OCI-LY3 (cell line): ENCODE measurements around the gene SMPDL3A.

Experiments used
- H2AFZ ChIP-seq: fragments of 200-600, 300-600 bp; shearing (Covaris generic); 2 replicates; pipeline ENCODE4 v1.6.0; 2014; ENCODE audit warnings: antibody characterized with exemption, low read depth, low read length
- H3K27ac ChIP-seq: fragments of 200-600, 300-600 bp; sonication (generic); 2 replicates; pipeline ENCODE4 v1.5.1; 2014; ENCODE audit warnings: mild to moderate bottlenecking, low read length, moderate library complexity, mixed read lengths
- H3K27me3 ChIP-seq: fragments of 200-600, 300-600 bp; sonication (generic); 2 replicates; pipeline ENCODE4 v1.6.1; 2014; ENCODE audit warnings: low read depth, low read length, mixed read lengths
- H3K36me3 ChIP-seq: fragments of 200-600, 300-600 bp; sonication (generic); replicated peaks from 2 replicates; pipeline ENCODE3; 2014; ENCODE audit warnings: low read depth, low read length, mixed read lengths
- H3K4me1 ChIP-seq: fragments of 300-600, 200-600 bp; sonication (generic); 2 replicates; pipeline ENCODE4 v1.6.1; 2014; ENCODE audit warnings: low read length, mixed read lengths
- H3K4me2 ChIP-seq: fragments of 200-600, 300-600 bp; sonication (generic); 2 replicates; pipeline ENCODE4 v1.6.1; 2014; ENCODE audit warnings: low read length, mixed read lengths
- H3K4me3 ChIP-seq: fragments of 300-600, 200-600 bp; sonication (generic); 2 replicates; pipeline ENCODE4 v1.5.1; 2014; ENCODE audit warnings: antibody characterized with exemption, mild to moderate bottlenecking, low read length, moderate library complexity
- H3K79me2 ChIP-seq: fragments of 300-600, 200-600 bp; shearing (Covaris generic); 2 replicates; pipeline ENCODE4 v1.6.1; 2014; ENCODE audit warnings: mild to moderate bottlenecking, low read length, mixed read lengths
- H3K9ac ChIP-seq: fragments of 300-600, 200-600 bp; shearing (Covaris generic); 2 replicates; pipeline ENCODE4 v1.6.0; 2014; ENCODE audit warnings: mild to moderate bottlenecking, low read length, moderate library complexity
- H3K9me3 ChIP-seq: fragments of 200-600, 300-600 bp; shearing (Covaris generic); 2 replicates; pipeline ENCODE4 v1.6.1; 2014; ENCODE audit warnings: low read length, mixed read lengths; ENCODE audit not compliant: insufficient read depth
- H4K20me1 ChIP-seq: fragments of 200-600, 300-600 bp; sonication (generic); 2 replicates; pipeline ENCODE4 v1.6.1; 2016; ENCODE audit warnings: low read length, mixed read lengths; ENCODE audit not compliant: insufficient read depth
- CTCF ChIP-seq: fragments of 200-600, 300-600 bp; sonication (generic); IDR thresholded peaks from 2 replicates; pipeline ENCODE4 v1.5.1; 2014; ENCODE audit warnings: antibody characterized with exemption, low read length, low read depth
- EZH2phosphoT487 ChIP-seq: fragments of 200-600 bp; shearing (Covaris generic); IDR thresholded peaks from 2 replicates; pipeline ENCODE4 v1.6.1; 2018; ENCODE audit warnings: antibody characterized with exemption, mixed run types, low read depth

Gene SMPDL3A

GRCh38 chr6:122817358-122817757, 28.3 kb downstream of the SMPDL3A start:
- no peak overlapping the region for H3K4me2 ChIP-seq
- no peak overlapping the region for H3K4me3 ChIP-seq
- no peak overlapping the region for H3K27ac ChIP-seq
- no peak overlapping the region for H2AFZ ChIP-seq
- no peaks in the 10 kb centered on the region for H4K20me1 ChIP-seq
- H3K79me2 ChIP-seq = no peaks in the 10 kb centered on the region
- H3K9ac ChIP-seq = no peak overlapping the region
- H3K4me1 ChIP-seq = no peaks in the 10 kb centered on the region
- H3K36me3 ChIP-seq = no peaks in the 10 kb centered on the region
- H3K9me3 ChIP-seq = no peaks in the 10 kb centered on the region
- no peak for TF ChIP-seq EZH2phosphoT487
- no peak for TF ChIP-seq CTCF
- no peaks in the 10 kb centered on the region for H3K27me3 ChIP-seq

GRCh38 chr6:122817766-122818165, 28.7 kb downstream of the SMPDL3A start:
- H3K4me2 ChIP-seq = no peak overlapping the region
- H3K27me3 ChIP-seq = no peaks in the 10 kb centered on the region
- no peak for TF ChIP-seq EZH2phosphoT487
- no peak for TF ChIP-seq CTCF
- no peaks in the 10 kb centered on the region for H3K79me2 ChIP-seq
- no peak overlapping the region for H3K27ac ChIP-seq
- H3K9ac ChIP-seq = no peak overlapping the region
- H2AFZ ChIP-seq = no peak overlapping the region
- H4K20me1 ChIP-seq = no peaks in the 10 kb centered on the region
- no peak overlapping the region for H3K4me3 ChIP-seq
- H3K9me3 ChIP-seq = no peaks in the 10 kb centered on the region
- H3K4me1 ChIP-seq = no peaks in the 10 kb centered on the region
- H3K36me3 ChIP-seq = no peaks in the 10 kb centered on the region

GRCh38 chr6:122818866-122819265, 29.8 kb downstream of the SMPDL3A start:
- TF ChIP-seq CTCF = no peak
- Histone ChIP-seq H3K4me2 (no peak overlapping the region), H3K4me1 (no peaks in the 10 kb centered on the region), H3K27ac (no peak overlapping the region), H2AFZ (no peak overlapping the region), H3K9me3 (no peaks in the 10 kb centered on the region), H3K27me3 (no peaks in the 10 kb centered on the region), H4K20me1 (no peaks in the 10 kb centered on the region), H3K9ac (no peak overlapping the region), H3K4me3 (no peak overlapping the region), H3K79me2 (no peaks in the 10 kb centered on the region), H3K36me3 (no peaks in the 10 kb centered on the region)

GRCh38 chr6:122821095-122821494, 32.0 kb downstream of the SMPDL3A start:
- Histone ChIP-seq H3K4me1 (no peaks in the 10 kb centered on the region), H3K36me3 (no peaks in the 10 kb centered on the region), H3K27ac (no peak overlapping the region), H3K27me3 (no peaks in the 10 kb centered on the region), H3K79me2 (no peaks in the 10 kb centered on the region), H3K4me3 (no peak overlapping the region), H3K4me2 (no peak overlapping the region), H2AFZ (no peak overlapping the region), H4K20me1 (no peaks in the 10 kb centered on the region), H3K9me3 (no peaks in the 10 kb centered on the region), H3K9ac (no peak overlapping the region)
- TF ChIP-seq EZH2phosphoT487 = no peak
- TF ChIP-seq CTCF = no peak
